Stimulated activated CD8-positive, alpha-beta memory T cell treated with anti-CD3 and anti-CD28 coated beads, Interleukin-7, amount 100 ng/mL, for 4 hours (primary cell): Measurements from ENCODE around the gene SLX1A.
"Not testable (repeated sequence)": the region's sequence is repeated elsewhere in the genome, so short reads cannot be mapped to it uniquely, and the experiment has no call there.

ENCODE experiments used
- DNase-seq, 2 donors: peaks; one replicate each; pipeline ENCODE4 v3.0.0-alpha.2; 2020; ENCODE audit warnings: low read depth in 2 of 2

Gene SLX1A

GRCh38 chr16:30184096-30184890 is 9.4 kb upstream of the SLX1A start:
- peak; percentile 46 to 66 for DNase-seq

- peak in 1 of 2 donors; percentile 12 for DNase-seq
These were observed 8.6 kb upstream of the SLX1A start for GRCh38 chr16:30184891-30185682.

- peak; percentile 73 to 81 for DNase-seq
These were observed 7.8 kb upstream of the SLX1A start for GRCh38 chr16:30185683-30186421.

- DNase-seq, result no peak
These were observed 7.3 kb upstream of the SLX1A start for GRCh38 chr16:30186444-30186781.

- DNase-seq, result peak; percentile 73 to 78
These were observed 6.7 kb upstream of the SLX1A start for GRCh38 chr16:30186782-30187555.

GRCh38 chr16:30187556-30187865 is 6.2 kb upstream of the SLX1A start:
- DNase-seq, result no peak

- DNase-seq, result no peak
These were observed 5.6 kb upstream of the SLX1A start for GRCh38 chr16:30187971-30188561.

- not testable (repeated sequence) for DNase-seq
These were observed 2.5 kb upstream of the SLX1A start for GRCh38 chr16:30191158-30191557.

GRCh38 chr16:30193098-30193497 is 577 bp upstream of the SLX1A start:
- not testable (repeated sequence) for DNase-seq

- DNase-seq, result not testable (repeated sequence)
These were observed 674 bp downstream of the SLX1A start for GRCh38 chr16:30194172-30194925.

- not testable (repeated sequence) for DNase-seq
These were observed 3.3 kb downstream of the SLX1A start for GRCh38 chr16:30197001-30197400.

- DNase-seq, result not testable (repeated sequence)
These were observed 5.4 kb downstream of the SLX1A start, which contains the start of gene SULT1A3 for GRCh38 chr16:30199049-30199448. Gene SULT1A3 (plus strand): TSS chr16:30199255. CDS start chr16:30200729, 1,474 bp downstream.

- not testable (repeated sequence) for DNase-seq
These were observed 6.1 kb downstream of the SLX1A start for GRCh38 chr16:30199608-30200343.

- not testable (repeated sequence) for DNase-seq
These were observed 12.0 kb downstream of the SLX1A start for GRCh38 chr16:30205541-30206236.

GRCh38 chr16:30206252-30206651 is 12.6 kb downstream of the SLX1A start:
- DNase-seq, result not testable (repeated sequence)

GRCh38 chr16:30207063-30207704 is 13.5 kb downstream of the SLX1A start:
- DNase-seq, result not testable (repeated sequence)

- DNase-seq, result peak in 1 of 2 donors; percentile 14
These were observed 15.4 kb downstream of the SLX1A start for GRCh38 chr16:30209032-30209431.

- not testable (repeated sequence) for DNase-seq
These were observed 17.7 kb downstream of the SLX1A start for GRCh38 chr16:30211414-30211813.
